WTC11 (cell line): ENCODE measurements around the gene RNF183. TPM values are rescaled to one million over a fixed set of nuclear protein-coding genes. Genes with fewer than 3 reads are reported as not detected.

Experiments used
- ATAC-seq: fragments of 200-7000 bp; cut with Tn5 transposase; 2 replicates; pipeline ENCODE4 v1.10.0; 2021; ENCODE audit warnings: mild to moderate bottlenecking, moderate library complexity
- CTCF ChIA-PET: fragments of 300-600 bp; sonication (Branson Sonifier 250); formaldehyde crosslinking; loops from one replicate; lab custom pipeline; 2021; ENCODE audit warnings: antibody characterized with exemption; lab: Charles Lee
- POLR2A ChIA-PET: fragments of 350-600 bp; sonication (Branson Sonifier 250); formaldehyde crosslinking; loops from one replicate; lab custom pipeline; 2021; ENCODE audit warnings: antibody characterized with exemption; lab: Charles Lee
- DNase-seq: peaks from one replicate; pipeline ENCODE4 v3.0.0; 2021; ENCODE audit warnings: low spot score
- H3K27ac Mint-ChIP-seq: 2 replicates; pipeline ENCODE4 v1.8.0; 2021; ENCODE audit warnings: mixed read lengths
- H3K27me3 Mint-ChIP-seq: 2 replicates; pipeline ENCODE4 v1.8.0; 2021; ENCODE audit warnings: low read depth, mild to moderate bottlenecking, moderate library complexity, mixed read lengths
- H3K36me3 Mint-ChIP-seq: 2 replicates; pipeline ENCODE4 v1.8.0; 2021; ENCODE audit warnings: mixed read lengths
- H3K4me1 Mint-ChIP-seq: 2 replicates; pipeline ENCODE4 v1.8.0; 2022; ENCODE audit warnings: mixed read lengths
- H3K4me3 Mint-ChIP-seq: 2 replicates; pipeline ENCODE4 v1.8.0; 2021; ENCODE audit warnings: mild to moderate bottlenecking, moderate library complexity, mixed read lengths
- H3K9me3 Mint-ChIP-seq: 2 replicates; pipeline ENCODE4 v1.8.0; 2021; ENCODE audit warnings: mixed read lengths
- ATF1 ChIP-seq: sonication (generic); formaldehyde crosslinking; IDR thresholded peaks from 2 replicates; pipeline ENCODE4 v1.8.1; 2023; ENCODE audit warnings: mild to moderate bottlenecking, moderate library complexity, missing genetic modification reagents
- IRF2 ChIP-seq: sonication (generic); formaldehyde crosslinking; IDR thresholded peaks from 2 replicates; pipeline ENCODE4 v1.8.0; 2022; ENCODE audit warnings: low read depth, missing genetic modification reagents, borderline replicate concordance
- JUN ChIP-seq: sonication (generic); formaldehyde crosslinking; IDR thresholded peaks from 2 replicates; pipeline ENCODE4 v1.8.0; 2023; ENCODE audit warnings: mild to moderate bottlenecking, missing genetic modification reagents
- RORB ChIP-seq: fragments of 250-450 bp; sonication (Bioruptor Pico); IDR thresholded peaks from 2 replicates; pipeline ENCODE4 v1.9.0; 2021; ENCODE audit warnings: mild to moderate bottlenecking
- SMAD4 ChIP-seq: sonication (generic); formaldehyde crosslinking; IDR thresholded peaks from 2 replicates; pipeline ENCODE4 v1.8.0; 2022; ENCODE audit warnings: mild to moderate bottlenecking, missing genetic modification reagents
- SOX15 ChIP-seq: fragments of 250-450 bp; sonication (Bioruptor Pico); IDR thresholded peaks from 2 replicates; pipeline ENCODE4 v1.9.0; 2021; ENCODE audit warnings: mild to moderate bottlenecking
- SP1 ChIP-seq: sonication (generic); formaldehyde crosslinking; conservative IDR thresholded peaks from 2 replicates; pipeline ENCODE4 v1.8.1; 2022; ENCODE audit warnings: missing genetic modification reagents
- TEAD4 ChIP-seq: sonication (generic); formaldehyde crosslinking; IDR thresholded peaks from 2 replicates; pipeline ENCODE4 v1.8.0; 2022; ENCODE audit warnings: mild to moderate bottlenecking, missing genetic modification reagents
- ZNF232 ChIP-seq: sonication (generic); formaldehyde crosslinking; IDR thresholded peaks from 2 replicates; pipeline ENCODE4 v1.8.0; 2022; ENCODE audit warnings: mild to moderate bottlenecking, missing genetic modification reagents
- ZNF423 ChIP-seq: fragments of 250-450 bp; sonication (Bioruptor Pico); IDR thresholded peaks from 2 replicates; pipeline ENCODE4 v2.1.2; 2022; ENCODE audit warnings: mild to moderate bottlenecking, moderate library complexity
- total RNA-seq: library from RNA; stranded (reverse); gene quantifications from 3 replicates; pipeline ENCODE4 v1.2.3, GENCODE V29; 2021
- TF ChIP-seq, protein P1 (sequence below): fragments of 250-450 bp; sonication (Bioruptor Pico); IDR thresholded peaks from 2 replicates; pipeline ENCODE4 v1.8.0; 2021; ENCODE audit warnings: mild to moderate bottlenecking
- TF ChIP-seq, protein P2 (sequence below): sonication (generic); formaldehyde crosslinking; IDR thresholded peaks from 2 replicates; pipeline ENCODE4 v1.8.0; 2023; ENCODE audit warnings: mild to moderate bottlenecking, missing genetic modification reagents
- TF ChIP-seq, protein P3 (sequence below): sonication (generic); formaldehyde crosslinking; IDR thresholded peaks from 2 replicates; pipeline ENCODE4 v1.8.1; 2023; ENCODE audit warnings: mild to moderate bottlenecking, missing genetic modification reagents
- TF ChIP-seq, protein P4 (sequence below): sonication (generic); formaldehyde crosslinking; IDR thresholded peaks from 2 replicates; pipeline ENCODE4 v1.8.1; 2023; ENCODE audit warnings: mild to moderate bottlenecking, missing genetic modification reagents, moderate library complexity

Gene RNF183
- total RNA-seq, 1 experiment from 2014 or later, result 0.17 TPM

DNA sequence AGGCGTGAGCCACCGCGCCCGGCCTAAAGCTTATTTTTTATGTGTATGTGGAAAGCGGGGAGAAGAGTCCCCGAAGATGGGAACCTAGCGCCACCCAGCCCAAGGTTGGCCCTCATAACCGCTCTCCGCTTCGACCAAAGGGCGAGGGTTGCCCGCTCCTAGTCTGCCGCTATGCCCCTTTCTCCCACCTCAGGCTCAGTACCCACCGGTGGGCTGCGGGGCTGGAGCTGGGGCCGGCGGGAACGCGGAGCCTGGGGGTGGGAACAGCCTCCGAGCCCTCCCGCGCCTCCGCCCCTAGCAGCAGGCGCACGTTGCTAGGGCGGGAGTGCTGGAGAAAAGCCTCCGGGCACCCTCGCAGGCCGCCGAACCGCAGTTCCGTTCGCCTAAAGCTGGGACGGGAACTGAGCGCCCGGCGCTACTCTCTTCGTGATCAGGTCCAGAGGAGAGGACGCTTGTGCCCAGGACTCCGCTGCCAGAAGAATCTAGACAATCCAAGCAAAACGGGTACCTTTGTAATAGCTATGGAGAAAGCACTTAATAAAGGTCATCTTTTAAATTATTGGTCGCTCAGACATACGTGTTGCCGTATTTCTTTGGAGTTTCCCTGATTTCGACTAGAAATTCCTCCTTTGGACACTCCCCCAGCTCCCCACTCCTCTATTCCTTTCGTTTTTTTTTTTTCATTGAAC is 37.0 kb upstream of the RNF183 start, which contains the start of gene WDR31 (continued):
- TF ChIP-seq, protein P1, sequence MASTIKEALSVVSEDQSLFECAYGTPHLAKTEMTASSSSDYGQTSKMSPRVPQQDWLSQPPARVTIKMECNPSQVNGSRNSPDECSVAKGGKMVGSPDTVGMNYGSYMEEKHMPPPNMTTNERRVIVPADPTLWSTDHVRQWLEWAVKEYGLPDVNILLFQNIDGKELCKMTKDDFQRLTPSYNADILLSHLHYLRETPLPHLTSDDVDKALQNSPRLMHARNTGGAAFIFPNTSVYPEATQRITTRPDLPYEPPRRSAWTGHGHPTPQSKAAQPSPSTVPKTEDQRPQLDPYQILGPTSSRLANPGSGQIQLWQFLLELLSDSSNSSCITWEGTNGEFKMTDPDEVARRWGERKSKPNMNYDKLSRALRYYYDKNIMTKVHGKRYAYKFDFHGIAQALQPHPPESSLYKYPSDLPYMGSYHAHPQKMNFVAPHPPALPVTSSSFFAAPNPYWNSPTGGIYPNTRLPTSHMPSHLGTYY (CRISPR knock-in tag), result no peak
- TF ChIP-seq IRF2 (CRISPR knock-in tag), result no peak
- TF ChIP-seq, protein P2, sequence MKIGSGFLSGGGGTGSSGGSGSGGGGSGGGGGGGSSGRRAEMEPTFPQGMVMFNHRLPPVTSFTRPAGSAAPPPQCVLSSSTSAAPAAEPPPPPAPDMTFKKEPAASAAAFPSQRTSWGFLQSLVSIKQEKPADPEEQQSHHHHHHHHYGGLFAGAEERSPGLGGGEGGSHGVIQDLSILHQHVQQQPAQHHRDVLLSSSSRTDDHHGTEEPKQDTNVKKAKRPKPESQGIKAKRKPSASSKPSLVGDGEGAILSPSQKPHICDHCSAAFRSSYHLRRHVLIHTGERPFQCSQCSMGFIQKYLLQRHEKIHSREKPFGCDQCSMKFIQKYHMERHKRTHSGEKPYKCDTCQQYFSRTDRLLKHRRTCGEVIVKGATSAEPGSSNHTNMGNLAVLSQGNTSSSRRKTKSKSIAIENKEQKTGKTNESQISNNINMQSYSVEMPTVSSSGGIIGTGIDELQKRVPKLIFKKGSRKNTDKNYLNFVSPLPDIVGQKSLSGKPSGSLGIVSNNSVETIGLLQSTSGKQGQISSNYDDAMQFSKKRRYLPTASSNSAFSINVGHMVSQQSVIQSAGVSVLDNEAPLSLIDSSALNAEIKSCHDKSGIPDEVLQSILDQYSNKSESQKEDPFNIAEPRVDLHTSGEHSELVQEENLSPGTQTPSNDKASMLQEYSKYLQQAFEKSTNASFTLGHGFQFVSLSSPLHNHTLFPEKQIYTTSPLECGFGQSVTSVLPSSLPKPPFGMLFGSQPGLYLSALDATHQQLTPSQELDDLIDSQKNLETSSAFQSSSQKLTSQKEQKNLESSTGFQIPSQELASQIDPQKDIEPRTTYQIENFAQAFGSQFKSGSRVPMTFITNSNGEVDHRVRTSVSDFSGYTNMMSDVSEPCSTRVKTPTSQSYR, result no peak
- TF ChIP-seq SMAD4 (CRISPR knock-in tag), result no peak

DNA sequence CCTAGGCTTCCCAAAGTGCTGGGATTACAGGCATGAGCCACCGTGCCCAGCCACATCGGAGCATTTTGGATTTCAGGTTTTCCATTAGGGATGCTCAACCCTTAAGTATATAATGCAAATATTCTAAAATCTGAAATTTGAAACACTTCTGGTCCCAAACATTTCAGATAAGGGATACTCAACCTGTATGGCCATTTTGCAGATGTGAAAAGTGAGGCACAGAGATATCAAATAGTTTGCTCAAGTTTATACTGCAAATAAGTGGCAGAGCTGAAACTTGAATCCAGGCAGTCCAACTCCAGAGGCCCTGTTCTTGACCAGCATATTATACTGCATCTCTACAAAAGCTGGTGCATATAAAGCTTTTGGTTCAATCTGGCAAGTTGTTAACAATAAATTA is 34.5 kb upstream of the RNF183 start:
- Mint-ChIP-seq H3K36me3 (no peaks in the 10 kb centered on the region), H3K9me3 (no peaks in the 10 kb centered on the region), H3K27ac (no peak overlapping the region), H3K4me1 (peaks cover 5% of the 10 kb centered on the region), H3K27me3 (peaks cover 41% of the 10 kb centered on the region), H3K4me3 (no peak overlapping the region)
- TF ChIP-seq RORB (no peak), SP1 (no peak), TEAD4 (no peak)
- TF ChIP-seq, protein P3, sequence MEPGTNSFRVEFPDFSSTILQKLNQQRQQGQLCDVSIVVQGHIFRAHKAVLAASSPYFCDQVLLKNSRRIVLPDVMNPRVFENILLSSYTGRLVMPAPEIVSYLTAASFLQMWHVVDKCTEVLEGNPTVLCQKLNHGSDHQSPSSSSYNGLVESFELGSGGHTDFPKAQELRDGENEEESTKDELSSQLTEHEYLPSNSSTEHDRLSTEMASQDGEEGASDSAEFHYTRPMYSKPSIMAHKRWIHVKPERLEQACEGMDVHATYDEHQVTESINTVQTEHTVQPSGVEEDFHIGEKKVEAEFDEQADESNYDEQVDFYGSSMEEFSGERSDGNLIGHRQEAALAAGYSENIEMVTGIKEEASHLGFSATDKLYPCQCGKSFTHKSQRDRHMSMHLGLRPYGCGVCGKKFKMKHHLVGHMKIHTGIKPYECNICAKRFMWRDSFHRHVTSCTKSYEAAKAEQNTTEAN (CRISPR knock-in tag), result no peak
- ChIA-PET POLR2A (interaction anchor here (0.7 kb wide), 2 partner anchors 72 to 181 kb away, joined by 4 to 6 read pairs; no protein-coding TSS in a partner anchor), CTCF (interaction anchor here (0.7 kb wide), 1 partner anchor 222 kb away, joined by 3 read pairs; no protein-coding TSS in a partner anchor)
- no peak for DNase-seq
- ATAC-seq, result no peak

DNA sequence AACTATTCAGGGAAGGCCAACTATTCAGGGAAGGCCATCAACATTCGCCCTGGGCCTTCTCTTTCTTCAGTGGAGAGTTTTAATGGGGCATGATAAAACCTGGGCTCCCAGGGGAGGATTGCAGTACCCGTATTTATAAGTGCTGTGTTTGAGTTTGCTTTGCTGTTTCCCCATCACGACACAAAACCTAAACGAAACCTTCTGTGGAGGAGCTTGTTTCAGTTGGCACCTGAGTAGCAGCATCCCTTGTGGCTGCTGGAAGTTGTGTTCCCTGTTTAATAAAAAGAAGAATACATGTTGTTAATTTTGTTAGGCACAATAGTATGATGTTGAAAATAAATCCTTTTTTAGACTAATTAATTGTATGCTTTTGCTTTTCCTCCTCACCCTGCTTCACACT is 28.6 kb upstream of the RNF183 start:
- DNase-seq, result no peak
- ChIA-PET CTCF (no interaction called here), POLR2A (no interaction called here)
- TF ChIP-seq SOX15 (CRISPR knock-in tag) (no peak), ZNF423 (no peak), ATF1 (no peak)
- Mint-ChIP-seq H3K4me3 (no peak overlapping the region), H3K27ac (no peak overlapping the region), H3K4me1 (no peaks in the 10 kb centered on the region), H3K27me3 (peaks cover 12% of the 10 kb centered on the region), H3K9me3 (no peaks in the 10 kb centered on the region), H3K36me3 (no peaks in the 10 kb centered on the region)
- no peak for ATAC-seq

DNA sequence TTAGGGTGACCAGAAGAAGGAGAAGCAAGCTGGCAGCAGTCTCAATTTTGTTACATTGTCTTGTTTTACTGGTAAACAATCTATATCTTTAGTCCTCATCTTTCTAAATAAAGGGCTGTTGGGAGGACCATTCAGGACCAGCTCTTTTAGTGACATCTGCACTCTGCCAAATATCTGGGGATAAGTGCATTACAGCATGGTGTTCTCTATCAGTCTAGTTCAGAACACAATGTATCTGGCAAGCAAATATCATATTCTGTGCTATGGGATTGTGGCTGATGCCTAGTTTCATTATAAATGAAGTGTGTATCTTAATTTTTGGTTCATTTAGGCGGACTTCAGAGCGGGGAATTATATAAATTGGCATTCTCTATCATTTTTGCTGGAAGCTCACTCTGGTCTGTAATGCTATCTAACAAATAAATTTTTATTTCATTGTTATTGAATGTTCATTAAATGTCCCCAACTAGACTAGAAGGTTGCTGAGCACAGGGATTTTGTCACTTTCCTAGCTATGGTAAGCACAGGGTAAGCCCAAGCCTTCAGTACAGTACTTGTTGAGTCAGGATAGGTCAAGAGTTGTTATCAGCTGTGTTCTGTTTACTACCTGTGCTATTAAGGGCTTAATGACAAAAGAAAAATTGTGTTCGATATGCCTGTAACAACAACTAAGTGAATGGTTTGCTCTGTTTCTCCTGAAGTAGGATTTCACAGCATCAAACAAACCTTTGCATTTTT is 25.0 kb upstream of the RNF183 start:
- DNase-seq, result no peak
- Mint-ChIP-seq H3K4me3 (no peak overlapping the region), H3K36me3 (no peaks in the 10 kb centered on the region), H3K27ac (no peak overlapping the region), H3K4me1 (no peaks in the 10 kb centered on the region), H3K9me3 (no peaks in the 10 kb centered on the region), H3K27me3 (peaks cover 6% of the 10 kb centered on the region; the same call in 1 of the 2 replicates)
- ChIA-PET CTCF (no interaction called here), POLR2A (no interaction called here)
- ATAC-seq, result no peak
- no peak for TF ChIP-seq ZNF232 (CRISPR knock-in tag)

DNA sequence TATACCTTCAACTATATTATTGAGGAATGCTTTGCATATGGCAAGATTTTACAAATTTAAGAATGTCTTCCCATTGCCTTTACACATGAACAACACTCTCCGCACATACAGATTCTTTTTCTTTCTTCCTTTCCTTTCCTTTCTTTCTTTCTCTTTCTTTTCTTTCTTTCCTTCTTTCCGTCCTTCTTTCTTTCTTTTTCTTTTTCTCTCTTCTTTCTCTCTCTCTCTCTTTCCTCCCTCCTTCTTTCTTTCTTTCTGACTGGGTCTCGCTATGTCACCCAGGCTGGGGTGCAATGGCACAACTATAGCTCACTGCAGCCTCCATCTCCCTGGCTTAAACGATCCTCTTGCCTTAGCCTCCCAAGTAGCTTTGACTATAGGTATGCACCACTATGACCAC is 23.1 kb upstream of the RNF183 start:
- TF ChIP-seq, protein P4, sequence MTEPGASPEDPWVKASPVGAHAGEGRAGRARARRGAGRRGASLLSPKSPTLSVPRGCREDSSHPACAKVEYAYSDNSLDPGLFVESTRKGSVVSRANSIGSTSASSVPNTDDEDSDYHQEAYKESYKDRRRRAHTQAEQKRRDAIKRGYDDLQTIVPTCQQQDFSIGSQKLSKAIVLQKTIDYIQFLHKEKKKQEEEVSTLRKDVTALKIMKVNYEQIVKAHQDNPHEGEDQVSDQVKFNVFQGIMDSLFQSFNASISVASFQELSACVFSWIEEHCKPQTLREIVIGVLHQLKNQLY (CRISPR knock-in tag), result no peak
- no peak for TF ChIP-seq JUN (CRISPR knock-in tag)
- peaks cover 17% of the 10 kb centered on the region for H3K27me3 Mint-ChIP-seq
- DNase-seq (no peak), ATAC-seq (no peak)
- ChIA-PET CTCF (no interaction called here), POLR2A (no interaction called here)
- no peaks in the 10 kb centered on the region for H3K9me3 Mint-ChIP-seq
- no peaks in the 10 kb centered on the region for H3K4me1 Mint-ChIP-seq
- H3K27ac Mint-ChIP-seq, result no peak overlapping the region
- no peaks in the 10 kb centered on the region for H3K36me3 Mint-ChIP-seq
- H3K4me3 Mint-ChIP-seq, result no peak overlapping the region
